D721Med (cell line): ENCODE results near the gene TRIM63.
A peak's percentile ranks its signal among the peaks of the same experiment; 100 is the strongest.

Source experiments
- DNase-seq: peaks from one replicate; pipeline ENCODE4 v3.0.0; 2011; ENCODE audit warnings: low spot score; ENCODE audit not compliant: insufficient read length
- FAIRE-seq: peaks from 2 replicates; lab custom pipeline; 2011; peaks lifted over from hg19 to GRCh38; lab: Jason Lieb, UNC
- TF ChIP-seq, protein P1 (sequence below): IDR thresholded peaks from 2 replicates; pipeline ENCODE4 v1.5.1; 2012; ENCODE audit warnings: mild to moderate bottlenecking, control low read depth; ENCODE audit not compliant: insufficient read depth; ENCODE audit errors: missing control alignments

Gene TRIM63

GRCh38 chr1:26037904-26038303 lies 29.5 kb downstream of the TRIM63 start:
- DNase-seq (no peak), FAIRE-seq (no peak)
- TF ChIP-seq, protein P1, sequence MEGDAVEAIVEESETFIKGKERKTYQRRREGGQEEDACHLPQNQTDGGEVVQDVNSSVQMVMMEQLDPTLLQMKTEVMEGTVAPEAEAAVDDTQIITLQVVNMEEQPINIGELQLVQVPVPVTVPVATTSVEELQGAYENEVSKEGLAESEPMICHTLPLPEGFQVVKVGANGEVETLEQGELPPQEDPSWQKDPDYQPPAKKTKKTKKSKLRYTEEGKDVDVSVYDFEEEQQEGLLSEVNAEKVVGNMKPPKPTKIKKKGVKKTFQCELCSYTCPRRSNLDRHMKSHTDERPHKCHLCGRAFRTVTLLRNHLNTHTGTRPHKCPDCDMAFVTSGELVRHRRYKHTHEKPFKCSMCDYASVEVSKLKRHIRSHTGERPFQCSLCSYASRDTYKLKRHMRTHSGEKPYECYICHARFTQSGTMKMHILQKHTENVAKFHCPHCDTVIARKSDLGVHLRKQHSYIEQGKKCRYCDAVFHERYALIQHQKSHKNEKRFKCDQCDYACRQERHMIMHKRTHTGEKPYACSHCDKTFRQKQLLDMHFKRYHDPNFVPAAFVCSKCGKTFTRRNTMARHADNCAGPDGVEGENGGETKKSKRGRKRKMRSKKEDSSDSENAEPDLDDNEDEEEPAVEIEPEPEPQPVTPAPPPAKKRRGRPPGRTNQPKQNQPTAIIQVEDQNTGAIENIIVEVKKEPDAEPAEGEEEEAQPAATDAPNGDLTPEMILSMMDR, result no peak

GRCh38 chr1:26036756-26037281 lies 30.6 kb downstream of the TRIM63 start:
- DNase-seq, result no peak
- no peak for FAIRE-seq

DNA sequence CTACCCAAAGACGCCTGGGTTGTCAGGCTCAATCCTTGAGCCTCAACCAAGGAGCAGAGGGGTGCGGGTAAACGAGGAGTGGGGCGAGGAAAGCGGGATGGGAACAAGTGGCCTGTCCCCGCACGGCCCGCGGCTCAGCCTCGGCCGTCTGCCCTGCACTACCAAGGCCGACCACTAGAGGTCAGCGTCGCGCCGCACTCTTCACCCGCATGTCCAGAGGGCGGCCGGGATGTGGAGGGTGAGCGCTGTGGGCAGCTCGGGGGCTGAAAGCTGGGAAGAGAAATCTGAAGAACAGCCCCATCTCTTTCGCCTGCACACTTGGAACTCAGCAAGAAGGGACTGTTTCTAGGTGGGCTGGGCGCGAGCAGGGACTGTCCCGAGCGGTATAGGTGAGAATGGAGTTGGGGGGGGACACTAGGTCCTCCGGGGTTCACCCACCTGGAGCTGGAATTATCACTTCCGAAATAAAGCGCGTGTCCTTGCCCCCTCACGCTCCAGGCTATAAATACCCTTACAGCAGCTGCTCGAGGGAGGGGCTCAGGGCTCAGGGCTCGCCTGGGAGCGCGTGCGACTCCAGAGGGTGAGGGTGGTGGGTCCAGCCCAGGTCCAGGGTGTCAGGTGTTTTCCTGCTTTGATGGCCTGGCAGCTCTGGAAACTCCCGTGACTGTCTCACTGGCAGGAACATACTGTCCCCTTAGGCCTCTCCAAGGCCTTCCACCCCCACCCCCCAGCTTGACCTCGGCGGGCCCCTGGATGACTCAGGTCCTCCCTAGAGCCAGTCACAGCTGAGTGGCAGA lies 31.3 kb downstream of the TRIM63 start:
- DNase-seq (peak; percentile 66), FAIRE-seq (no peak)
- TF ChIP-seq, protein P1, result peak; percentile 76

More at GRCh38 chr1:26036756-26037281, 30.6 kb downstream of the TRIM63 start:
- TF ChIP-seq, protein P1, result no peak

- FAIRE-seq, result no peak
- TF ChIP-seq, protein P1, result peak; percentile 17
- peak; percentile 86 for DNase-seq
Measured at GRCh38 chr1:26035203-26035958, 32.0 kb downstream of the TRIM63 start.

DNA sequence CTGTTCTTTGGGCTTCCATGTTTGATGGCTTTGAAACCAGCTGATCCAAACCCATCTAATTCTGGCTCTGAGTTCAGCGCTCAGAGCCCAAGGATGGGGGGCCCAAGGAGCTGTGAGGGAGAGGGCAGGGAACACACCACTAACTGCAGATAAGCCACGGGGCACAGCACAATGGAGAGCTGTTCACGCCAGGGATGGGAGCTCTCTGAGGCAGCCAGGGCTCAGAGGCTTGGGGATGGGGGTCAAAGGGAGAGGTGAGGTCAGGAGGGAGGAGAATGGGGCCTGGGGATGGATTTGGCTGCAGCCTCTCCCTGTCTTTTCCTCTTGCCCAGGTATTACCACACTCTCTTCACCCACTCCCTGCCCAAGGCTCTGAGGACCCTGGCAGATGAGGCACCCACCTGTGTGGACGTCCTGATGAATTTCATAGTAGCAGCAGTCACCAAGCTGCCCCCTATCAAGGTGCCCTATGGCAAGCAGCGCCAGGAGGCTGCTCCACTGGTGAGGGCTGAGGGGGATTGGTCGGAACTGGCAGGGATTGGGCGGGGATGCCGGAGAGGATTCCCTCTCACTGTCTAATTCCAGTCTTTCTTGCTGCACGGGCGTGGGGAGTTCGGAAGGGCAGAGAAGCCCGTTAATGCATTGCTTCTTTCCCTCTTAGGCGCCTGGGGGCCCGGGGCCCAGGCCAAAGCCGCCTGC lies 32.8 kb downstream of the TRIM63 start:
- DNase-seq (no peak), FAIRE-seq (no peak)
- TF ChIP-seq, protein P1, result no peak

GRCh38 chr1:26032656-26033357 lies 34.6 kb downstream of the TRIM63 start:
- DNase-seq, result no peak
- TF ChIP-seq, protein P1, result no peak
- no peak for FAIRE-seq
